GM03348 (cell line): ENCODE measurements around the gene COMMD1.
"Not testable (repeated sequence)": the region's sequence is repeated elsewhere in the genome, so short reads cannot be mapped to it uniquely, and the experiment has no call there.

Source experiments
- DNase-seq: peaks from one replicate; pipeline ENCODE4 v3.0.0; 2012; ENCODE audit warnings: low spot score

COMMD1 gene

GRCh38 chr2:62030902-62031301 lies 125.4 kb downstream of the COMMD1 start:
- no peak for DNase-seq

GRCh38 chr2:62032096-62032495 lies 126.6 kb downstream of the COMMD1 start:
- DNase-seq = no peak

GRCh38 chr2:62034715-62035114 lies 129.2 kb downstream of the COMMD1 start:
- DNase-seq = no peak

- no peak for DNase-seq
These were observed 130.8 kb downstream of the COMMD1 start for GRCh38 chr2:62036229-62036628.

GRCh38 chr2:62036761-62037250 lies 131.3 kb downstream of the COMMD1 start:
- no peak for DNase-seq

GRCh38 chr2:62038975-62039771 lies 133.7 kb downstream of the COMMD1 start:
- peak; percentile 40 for DNase-seq

GRCh38 chr2:62040926-62041325 lies 135.5 kb downstream of the COMMD1 start:
- DNase-seq = no peak

- DNase-seq = not testable (repeated sequence)
These were observed 136.4 kb downstream of the COMMD1 start for GRCh38 chr2:62041701-62042385.

GRCh38 chr2:62042400-62042799 lies 136.9 kb downstream of the COMMD1 start:
- no peak for DNase-seq

GRCh38 chr2:62042944-62043343 lies 137.5 kb downstream of the COMMD1 start:
- DNase-seq = no peak

- DNase-seq = no peak
These were observed 139.6 kb downstream of the COMMD1 start for GRCh38 chr2:62045017-62045543.

GRCh38 chr2:62046141-62046540 lies 140.7 kb downstream of the COMMD1 start:
- DNase-seq = no peak

- DNase-seq = no peak
These were observed 145.1 kb downstream of the COMMD1 start for GRCh38 chr2:62050456-62051045.

GRCh38 chr2:62054029-62054791 lies 148.7 kb downstream of the COMMD1 start:
- no peak for DNase-seq

- DNase-seq = no peak
These were observed 149.5 kb downstream of the COMMD1 start for GRCh38 chr2:62054916-62055450.

GRCh38 chr2:62055724-62056336 lies 150.4 kb downstream of the COMMD1 start:
- DNase-seq = no peak

- DNase-seq = no peak
These were observed 150.9 kb downstream of the COMMD1 start for GRCh38 chr2:62056341-62056740.

GRCh38 chr2:62065243-62065642 lies 159.8 kb downstream of the COMMD1 start:
- no peak for DNase-seq

GRCh38 chr2:62071126-62071598 lies 165.7 kb downstream of the COMMD1 start:
- no peak for DNase-seq

GRCh38 chr2:62071760-62072680 lies 166.5 kb downstream of the COMMD1 start:
- no peak for DNase-seq
